ENCODE measurements around the gene SRPK3.

SRPK3 gene

DNA sequence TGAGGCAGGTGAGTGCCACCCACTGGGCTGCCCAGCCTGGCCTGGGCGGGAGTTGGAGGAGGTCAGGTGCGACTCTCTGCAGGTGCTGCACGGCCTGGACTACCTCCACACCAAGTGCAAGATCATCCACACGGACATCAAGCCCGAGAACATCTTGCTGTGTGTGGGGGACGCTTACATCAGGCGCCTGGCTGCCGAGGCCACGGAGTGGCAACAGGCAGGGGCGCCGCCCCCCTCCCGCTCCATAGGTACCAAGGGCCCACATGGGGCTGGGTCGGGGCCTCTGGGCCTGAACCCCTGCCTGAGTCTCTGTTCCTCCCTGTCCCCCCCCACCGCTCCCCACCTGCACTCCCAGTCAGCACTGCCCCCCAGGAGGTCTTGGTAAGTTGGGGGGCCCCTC is 2.0 kb downstream of the SRPK3 start:
- no peak for DNase-seq (ENCODE audit: low read depth in 1 of 2, low spot score in 1 of 2)

DNA sequence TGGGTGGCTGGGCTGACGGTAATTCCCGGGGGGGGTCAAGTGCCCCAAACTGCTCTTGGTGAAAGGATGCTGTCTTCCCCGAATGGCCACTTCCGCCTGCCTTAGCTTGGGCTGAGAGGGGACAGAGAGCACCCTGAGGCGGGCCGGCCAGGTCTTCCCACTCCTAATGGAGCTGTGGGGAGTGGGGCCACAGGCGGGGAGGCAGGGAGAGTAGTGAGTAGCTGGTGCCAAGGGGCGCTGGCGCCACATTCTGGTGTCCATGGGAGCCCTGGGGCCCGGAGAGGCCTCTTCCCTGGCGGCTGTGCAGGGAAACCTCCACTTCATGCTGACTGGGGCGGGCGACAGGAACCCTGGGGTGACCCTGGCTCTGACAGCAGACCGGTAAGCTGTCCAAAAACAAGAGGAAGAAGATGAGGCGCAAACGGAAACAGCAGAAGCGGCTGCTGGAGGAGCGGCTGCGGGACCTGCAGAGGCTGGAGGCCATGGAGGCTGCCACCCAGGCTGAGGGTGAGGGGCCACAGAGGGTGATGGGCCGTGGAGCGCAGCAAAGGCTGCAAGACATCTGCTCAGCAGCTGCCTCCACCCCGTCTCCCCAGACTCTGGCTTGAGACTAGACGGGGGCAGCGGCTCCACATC is 2.7 kb downstream of the SRPK3 start:
- DNase-seq (ENCODE audit: low read depth in 1 of 2, low spot score in 1 of 2): no peak

DNA sequence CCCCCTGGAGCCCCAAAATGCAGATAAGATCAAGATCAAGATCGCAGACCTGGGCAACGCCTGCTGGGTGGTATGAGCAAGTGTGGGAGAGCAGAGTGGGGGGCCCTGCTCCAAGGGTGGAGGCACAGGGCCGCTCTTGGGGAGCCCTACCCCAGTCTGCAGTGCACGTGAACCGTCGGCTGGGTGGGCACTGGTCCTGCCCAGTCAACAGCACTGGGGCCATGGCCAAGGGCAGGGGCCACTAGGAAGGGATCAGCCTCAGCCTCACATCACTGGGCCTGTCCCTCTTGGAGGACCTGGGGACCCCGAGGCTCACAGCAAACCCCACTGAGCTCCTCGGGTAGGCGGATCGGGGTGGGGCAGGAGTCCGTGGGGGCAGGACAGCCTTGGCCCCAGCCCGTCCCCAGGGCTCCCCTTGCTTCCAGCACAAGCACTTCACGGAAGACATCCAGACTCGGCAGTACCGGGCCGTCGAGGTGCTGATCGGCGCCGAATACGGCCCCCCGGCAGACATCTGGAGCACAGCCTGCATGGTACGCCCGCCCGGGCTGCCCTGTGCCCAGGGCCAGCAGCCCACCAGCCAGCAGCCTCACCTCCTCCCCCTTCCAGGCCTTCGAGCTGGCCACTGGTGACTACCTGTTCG is 3.6 kb downstream of the SRPK3 start:
- DNase-seq (ENCODE audit: low read depth in 1 of 2, low spot score in 1 of 2): no peak

DNA sequence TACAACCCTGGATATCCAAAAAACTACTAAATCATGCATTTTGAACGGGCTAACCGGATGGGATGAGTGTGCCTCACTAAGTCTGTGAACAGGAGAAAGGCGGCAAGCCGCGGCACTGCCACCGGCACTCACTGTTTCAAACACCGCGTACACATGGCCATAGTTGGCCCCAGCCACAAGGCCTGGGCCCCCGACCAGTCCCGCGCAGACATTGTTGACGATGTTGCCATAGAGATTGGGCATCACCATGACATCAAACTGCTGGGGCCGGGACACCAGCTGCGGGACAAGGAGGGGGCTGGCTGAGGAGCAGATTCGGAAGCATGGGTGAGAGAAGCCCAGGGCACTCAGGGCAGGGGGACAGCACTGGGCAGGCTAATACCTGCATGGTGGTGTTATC is 5.8 kb downstream of the SRPK3 start:
- no peak for DNase-seq (ENCODE audit: low read depth in 1 of 2, low spot score in 1 of 2)

DNA sequence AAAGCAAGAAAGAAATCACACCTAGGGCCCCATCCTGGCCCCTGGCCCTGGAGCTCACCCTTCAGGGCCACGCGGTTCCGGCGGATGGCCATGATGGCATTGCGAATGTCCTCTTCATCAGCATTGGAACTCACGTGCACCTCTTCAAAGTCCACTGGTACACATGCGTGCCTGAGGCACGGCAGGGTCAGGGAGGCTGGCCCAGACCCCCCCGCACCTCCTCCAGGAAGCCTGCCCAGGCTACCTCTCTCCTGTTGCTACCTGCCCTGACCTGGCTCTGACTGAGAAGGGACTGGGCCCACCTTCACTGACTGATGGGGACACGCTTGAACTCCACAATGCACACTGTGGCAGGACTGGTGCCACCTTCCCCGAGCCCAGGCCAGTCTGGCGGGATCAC is 8.8 kb downstream of the SRPK3 start:
- no peak for DNase-seq (ENCODE audit: low read depth in 1 of 2, low spot score in 1 of 2)

DNA sequence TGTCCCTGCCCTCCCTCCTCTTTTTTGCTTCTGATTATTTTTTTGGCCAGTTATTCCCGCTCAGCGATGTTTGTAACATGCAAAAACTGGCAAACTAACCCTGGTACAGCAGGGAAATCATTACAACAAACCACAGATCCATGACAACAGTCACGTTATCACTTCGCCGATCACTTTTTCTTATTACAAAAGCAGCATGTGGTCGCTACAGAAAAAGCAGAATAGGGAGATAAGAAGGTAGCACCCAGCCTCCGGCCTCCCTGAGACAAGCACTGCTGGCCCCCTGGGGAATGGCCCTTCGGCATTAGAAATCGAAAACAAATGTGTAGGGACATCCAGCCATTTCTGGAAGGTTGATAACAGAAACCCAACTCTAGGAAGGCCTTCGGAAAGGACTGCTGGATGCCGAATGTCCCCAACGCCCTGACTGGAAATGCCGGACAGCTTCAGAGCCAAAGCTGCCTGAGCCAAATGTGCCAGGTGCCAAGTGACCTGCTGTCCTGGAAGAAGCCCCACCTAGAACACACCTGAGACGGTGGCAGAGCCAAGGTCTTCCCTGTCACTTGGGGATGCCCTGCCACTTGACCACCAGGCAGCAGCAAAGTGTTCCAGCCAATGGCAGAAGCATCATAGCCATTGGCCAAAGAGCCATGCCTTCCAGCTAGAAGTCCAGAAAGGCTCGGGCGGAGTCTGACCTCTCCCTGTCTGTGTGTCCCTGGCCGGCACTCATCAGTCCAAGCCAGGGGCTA is 10.4 kb downstream of the SRPK3 start:
- DNase-seq (ENCODE audit: low read depth in 1 of 2, low spot score in 1 of 2): no peak

DNA sequence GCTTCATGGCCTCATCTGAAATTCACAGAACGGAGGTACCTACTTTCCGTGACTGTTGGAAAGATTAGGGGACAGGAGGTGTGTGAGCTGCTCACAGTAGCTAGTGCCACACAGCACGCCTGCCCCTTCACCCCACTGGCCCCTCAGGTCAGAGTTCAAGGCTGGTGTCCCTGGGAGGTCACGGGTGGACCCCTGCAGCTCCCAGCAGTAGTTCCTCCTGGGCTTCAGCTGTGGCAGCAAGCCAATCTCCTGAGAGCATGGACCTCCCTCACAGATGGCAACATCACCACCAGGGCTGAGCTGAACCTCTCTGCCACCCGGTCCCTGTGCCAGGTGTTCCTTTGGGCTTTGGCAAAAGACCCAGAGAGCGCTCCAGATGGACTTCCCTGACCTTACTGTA is 11.5 kb downstream of the SRPK3 start:
- no peak for DNase-seq (ENCODE audit: low read depth in 1 of 2, low spot score in 1 of 2)

DNA sequence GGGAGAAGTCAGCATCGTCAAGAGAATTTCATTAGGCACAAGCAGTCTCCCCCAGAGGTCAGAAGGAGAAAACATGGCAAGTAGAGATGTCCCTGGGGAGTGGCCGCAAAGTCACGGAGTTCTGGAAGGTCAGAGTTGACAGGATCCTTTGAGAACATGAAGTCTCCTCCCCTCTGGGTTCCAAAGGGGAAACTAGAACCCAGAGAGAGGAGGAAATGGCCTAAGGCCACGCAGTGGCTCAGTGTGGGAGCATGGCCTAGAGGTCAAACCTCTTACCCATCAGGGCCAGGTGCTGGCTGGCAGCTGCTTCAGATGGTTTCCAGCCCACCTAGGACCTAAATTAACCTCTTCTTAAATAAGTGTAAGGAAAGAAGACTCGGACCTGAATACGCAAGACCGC is 12.4 kb downstream of the SRPK3 start:
- no peak for DNase-seq (ENCODE audit: low read depth in 1 of 2, low spot score in 1 of 2)

DNA sequence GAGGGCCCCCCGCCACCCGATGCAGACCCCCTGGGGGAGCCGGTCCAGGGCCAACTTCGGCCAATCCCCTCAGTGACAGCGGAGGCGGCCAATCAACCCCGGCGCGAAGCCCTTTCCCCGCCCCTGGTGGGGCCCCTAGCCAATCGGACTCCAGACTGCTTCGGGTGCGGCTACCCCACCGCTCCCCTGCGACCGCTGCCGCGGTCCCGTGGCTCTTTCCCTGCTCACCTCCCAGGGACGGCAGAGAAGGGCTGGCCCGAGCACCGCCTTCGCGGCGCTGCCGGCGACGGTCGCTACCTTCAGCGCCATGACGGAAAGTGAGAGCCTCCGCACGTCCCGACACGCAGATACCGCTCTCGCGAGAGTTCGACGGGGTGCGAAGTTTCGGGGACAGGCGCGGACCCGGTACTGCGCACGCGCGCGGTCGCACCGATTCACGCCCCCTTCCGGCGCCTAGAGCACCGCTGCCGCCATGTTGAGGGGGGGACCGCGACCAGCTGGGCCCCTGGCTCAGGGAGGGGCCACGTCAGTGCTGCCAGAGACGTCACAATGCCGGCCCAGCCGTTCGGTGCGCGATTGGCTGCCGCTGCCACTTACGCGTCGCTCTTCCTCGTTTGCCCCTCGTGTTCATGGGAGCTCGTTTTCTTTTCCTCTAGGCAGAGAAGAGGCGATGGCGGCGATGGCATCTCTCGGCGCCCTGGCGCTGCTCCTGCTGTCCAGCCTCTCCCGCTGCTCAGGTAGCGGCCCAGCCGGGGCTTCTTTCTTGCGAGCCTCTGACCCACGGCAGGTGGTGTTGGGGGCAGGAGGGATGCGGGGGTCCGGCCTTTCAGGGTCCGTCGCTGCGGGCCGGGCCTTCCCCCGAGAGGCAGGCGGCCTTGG is 13.4 kb downstream of the SRPK3 start, which contains the start of the genes IDH3G and SSR4:
Gene IDH3G (minus strand): TSS at position 358 of the 879 bp plus-strand sequence. CDS start 49 bp downstream, at position 309.
Gene SSR4 (plus strand): TSS at position 651 of the 879 bp plus-strand sequence. CDS start 20 bp downstream, at position 671.
- DNase-seq (ENCODE audit: low read depth in 1 of 2, low spot score in 1 of 2): peak; percentile 83 to 84

DNA sequence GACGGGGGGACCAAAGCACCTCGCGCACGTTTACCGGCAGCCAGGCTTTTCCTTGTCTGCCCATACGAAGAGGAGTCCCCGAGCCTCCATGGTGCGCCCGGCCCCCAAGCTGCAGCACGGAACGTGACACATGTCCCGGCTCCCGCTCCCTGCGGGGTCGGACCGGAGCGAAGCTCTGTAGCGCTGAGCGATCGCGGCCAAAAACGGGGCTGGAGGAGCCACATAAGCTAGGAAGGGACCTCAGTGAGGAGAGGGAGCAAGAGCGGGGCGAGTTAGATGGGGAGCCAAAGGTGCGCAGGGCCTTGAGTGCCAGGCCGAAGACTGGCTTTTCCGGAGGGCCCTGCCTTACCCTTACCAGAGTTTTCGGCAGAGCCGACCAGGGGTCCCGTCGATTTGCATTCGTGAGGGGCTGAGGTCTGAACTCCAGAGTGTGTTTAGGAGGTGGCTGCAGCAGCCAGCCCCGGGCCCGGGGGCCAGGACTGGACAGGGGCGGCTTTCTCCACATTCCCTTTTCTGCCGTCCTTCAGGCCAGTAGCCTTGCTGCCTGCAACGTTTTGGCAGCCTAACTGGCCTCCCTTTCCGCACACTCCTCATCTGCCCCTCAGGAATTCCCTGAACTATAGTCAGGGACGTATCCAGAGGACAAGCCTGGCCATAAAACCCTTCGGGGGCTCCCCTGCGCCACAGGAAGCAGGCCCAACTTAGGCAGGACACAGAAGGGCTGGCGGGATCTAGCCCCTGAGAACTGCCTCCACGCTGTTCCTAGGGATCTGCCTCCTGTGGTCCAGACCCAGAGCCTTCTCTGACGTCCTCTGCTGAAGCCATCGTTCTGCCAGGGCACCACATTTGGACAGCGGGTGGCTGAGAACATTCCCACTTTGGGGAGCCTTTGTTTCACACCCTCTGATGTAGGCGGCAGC is 14.3 kb downstream of the SRPK3 start:
- peak in 1 of 2 donors; percentile 18 for DNase-seq (ENCODE audit: low read depth in 1 of 2, low spot score in 1 of 2)

DNA sequence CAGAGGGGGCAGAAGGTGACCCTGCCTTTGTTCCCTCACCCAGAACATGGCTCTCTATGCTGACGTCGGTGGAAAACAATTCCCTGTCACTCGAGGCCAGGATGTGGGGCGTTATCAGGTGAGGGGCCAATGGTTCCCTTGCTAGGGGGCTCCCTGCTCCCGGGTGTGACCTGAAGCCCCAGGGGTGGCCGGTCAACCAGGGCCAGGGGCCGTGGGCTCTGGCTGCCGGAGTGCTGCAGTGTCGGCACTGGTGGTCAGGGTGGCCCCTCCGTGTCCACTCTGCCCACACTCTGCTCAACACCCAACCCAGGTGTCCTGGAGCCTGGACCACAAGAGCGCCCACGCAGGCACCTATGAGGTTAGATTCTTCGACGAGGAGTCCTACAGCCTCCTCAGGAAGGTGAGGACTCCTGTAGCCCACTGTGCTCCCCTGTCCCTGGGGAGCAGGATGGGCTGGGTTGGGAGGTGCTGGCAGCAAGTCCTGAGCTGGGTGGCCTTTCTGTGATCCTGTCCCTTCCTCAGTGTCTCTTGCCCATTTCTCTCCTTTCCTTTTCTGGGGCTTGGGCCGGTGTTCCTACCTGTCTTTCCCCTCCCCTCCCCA is 16.7 kb downstream of the SRPK3 start:
- no peak for DNase-seq (ENCODE audit: low read depth in 1 of 2, low spot score in 1 of 2)

DNA sequence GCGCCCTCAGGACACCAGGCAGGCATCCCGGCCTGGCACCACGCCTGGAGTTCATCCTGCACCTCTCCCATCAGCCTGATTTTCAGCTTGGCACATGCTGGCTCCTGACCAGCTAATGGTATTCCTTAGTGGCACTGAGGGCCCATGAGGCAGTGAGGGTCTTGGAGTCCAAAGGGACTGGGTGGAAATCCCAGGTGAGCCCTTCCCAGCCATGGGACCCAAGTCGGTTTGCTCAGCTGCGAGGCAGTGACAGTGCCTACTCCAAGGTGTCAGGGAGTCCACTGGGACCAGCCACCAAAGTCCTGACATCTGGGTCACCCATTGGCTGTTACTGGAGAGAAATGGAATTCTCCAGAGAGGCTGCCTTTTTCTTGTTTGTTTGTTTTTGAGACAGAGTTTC is 18.5 kb downstream of the SRPK3 start:
- DNase-seq (ENCODE audit: low read depth in 1 of 2, low spot score in 1 of 2): no peak

DNA sequence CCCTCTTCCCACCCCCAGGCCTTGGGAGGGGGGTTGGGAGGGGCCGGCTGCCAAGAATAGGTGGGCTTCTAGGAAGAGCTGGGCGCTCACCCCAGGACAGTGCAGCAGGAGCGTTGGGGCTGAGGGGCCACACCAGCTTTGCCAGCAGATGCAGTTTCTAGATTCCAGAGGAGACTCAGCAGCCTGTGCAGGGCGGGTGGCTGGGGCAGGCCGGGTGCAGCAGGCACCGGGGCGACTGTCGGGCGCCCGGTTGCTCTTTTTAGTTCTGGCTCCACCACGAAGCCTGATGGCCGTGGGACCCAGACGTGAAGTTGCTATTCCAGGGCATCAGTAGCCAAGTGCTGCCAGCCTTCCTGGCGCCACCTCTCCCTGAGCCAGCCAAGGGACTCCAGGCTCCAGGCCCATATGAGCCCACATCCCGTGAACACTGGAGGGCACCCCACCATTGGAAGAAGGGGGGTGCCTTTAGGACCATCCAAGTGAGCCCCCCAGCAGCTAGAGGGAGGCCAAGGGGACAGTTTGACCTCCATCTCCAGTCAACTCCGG is 19.4 kb downstream of the SRPK3 start:
- DNase-seq (ENCODE audit: low read depth in 1 of 2, low spot score in 1 of 2): no peak

DNA sequence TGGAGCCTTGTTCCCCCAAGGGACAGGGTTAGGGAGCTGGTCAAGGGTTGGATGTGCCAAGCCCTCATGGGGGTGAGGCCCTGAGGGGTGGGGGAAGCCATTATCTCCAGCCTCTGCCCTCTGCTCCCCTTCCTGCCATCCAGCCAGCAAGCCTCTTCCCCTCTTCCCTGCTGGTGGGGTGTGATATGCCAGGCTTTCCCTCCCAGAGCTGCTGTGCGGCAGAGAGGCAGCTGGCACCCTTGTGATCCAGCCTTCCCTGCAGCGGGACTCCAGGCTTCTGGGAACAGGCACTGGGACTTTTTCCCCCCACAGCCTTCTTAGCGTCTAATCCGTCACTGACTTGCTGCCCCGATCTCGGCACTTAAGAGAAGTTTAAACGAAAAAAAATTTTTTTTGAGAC is 19.9 kb downstream of the SRPK3 start:
- no peak for DNase-seq (ENCODE audit: low read depth in 1 of 2, low spot score in 1 of 2)

DNA sequence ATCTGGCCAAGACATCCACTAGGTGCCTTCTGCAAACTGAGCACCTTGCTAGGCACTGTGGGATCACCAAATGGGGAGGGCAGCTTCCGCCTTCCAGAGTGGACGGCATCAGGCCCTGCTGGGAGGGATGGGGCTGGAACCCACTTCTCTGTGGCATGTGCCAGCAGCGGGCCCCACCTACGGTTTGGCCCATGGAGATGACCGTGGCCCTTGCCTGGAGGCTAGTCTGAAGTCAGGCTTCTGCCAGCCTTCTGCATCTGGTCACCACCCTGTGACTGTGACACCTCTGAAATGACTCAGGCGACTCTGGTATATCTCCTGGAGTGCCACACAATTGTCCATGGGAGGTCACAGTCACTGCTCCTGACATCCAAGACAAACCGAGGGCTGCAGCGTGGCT is 20.8 kb downstream of the SRPK3 start:
- no peak for DNase-seq (ENCODE audit: low read depth in 1 of 2, low spot score in 1 of 2)

DNA sequence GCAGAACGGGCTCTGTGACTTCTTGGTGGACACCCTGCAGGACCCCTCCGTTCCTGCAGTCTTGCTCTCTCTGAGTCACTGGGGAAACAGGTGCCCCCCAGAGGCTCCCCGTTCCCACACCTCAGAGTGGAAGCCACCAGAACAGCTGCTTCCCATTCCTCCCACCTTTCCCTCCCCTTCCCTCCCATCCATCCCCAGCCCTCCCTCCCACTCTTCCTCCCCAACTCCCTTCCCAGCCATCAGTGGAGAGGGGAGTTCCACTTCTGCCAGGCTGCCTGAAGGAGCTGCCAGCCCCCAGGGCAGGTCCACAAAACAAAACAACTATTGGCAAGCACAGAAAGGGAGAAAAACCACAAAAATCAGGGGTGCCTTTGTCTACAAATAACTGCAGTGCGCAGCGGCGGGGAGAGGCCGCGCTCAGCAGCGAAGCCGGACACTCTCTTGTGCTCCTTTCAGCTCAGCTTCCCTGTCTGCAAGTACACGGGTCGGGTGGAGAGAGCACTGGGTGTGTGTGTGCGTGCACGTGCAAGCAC is 21.7 kb downstream of the SRPK3 start:
- DNase-seq (ENCODE audit: low read depth in 1 of 2, low spot score in 1 of 2): no peak

DNA sequence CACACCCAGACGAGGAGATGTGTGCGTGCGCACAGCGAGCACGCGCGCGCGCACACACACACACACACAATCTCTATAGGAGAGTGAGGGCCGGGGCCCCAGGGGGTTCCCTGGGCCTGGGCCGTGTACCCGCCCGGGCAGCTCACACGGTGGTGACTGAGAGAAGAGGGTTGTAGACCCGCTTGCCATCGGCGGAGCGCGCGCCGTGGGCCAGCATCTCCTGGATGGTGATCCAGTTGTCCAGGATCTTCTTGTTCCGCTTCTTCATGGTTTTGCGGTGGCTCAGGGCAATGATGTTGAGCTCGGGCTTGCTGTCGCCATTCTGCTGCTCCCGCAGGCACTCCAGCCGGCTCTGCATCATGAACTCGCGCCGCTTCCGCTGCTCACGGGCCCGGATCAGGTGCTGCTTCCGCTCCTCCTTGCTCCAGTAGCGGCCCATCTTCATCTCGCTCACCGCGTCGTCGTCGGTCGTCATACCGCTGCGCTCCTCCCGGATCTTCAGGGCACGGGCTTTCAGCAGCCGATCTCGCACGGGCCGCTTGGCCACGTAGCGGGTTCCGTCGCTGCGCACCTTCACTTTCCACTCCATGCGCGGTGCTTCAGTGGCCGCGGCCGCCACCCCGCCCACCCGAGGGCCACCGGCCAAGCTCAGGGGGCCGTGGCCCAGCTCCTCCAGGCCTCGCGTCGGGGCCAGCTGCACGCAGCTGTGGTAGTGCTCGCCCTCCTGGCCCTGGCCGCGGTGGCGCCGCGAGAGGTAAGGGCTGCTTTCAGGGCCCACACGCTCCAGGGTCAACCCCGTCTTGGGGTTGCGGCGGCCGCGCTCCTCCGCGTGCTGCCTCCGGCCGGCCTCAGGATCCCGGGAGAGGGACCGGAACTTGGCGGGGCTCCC is 22.6 kb downstream of the SRPK3 start:
- no peak for DNase-seq (ENCODE audit: low read depth in 1 of 2, low spot score in 1 of 2)

DNA sequence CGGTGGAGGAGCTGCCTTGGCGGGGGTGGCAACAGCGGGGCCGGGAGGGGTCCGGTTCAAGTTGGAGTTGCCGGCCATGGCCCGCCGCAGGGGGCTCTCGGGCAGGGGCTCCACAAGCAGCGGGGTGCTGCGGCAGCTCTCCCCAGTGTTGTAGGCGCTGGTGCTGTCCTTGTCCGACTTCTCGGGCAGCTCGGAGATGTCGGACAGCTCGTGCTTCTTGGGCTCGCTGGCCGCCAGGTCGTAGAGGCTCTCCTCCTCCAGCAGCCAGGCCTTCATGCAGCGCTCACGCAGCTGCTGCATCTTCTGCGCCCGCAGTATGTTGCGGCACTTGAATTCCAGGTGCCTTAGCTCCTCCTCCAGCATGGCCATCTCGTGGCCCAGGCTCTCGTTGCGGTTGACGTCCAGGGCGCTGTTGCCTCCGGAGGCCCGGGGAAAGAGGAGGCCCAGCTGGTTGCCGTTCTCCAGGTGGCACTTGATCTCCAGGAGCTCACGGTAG is 23.3 kb downstream of the SRPK3 start:
- no peak for DNase-seq (ENCODE audit: low read depth in 1 of 2, low spot score in 1 of 2)

All from stimulated activated CD4-positive, alpha-beta T cell treated with anti-CD3 and anti-CD28 coated beads, Interleukin-15, amount 100 ng/mL, for 1 hour (primary cell).